OCI-LY1 (cell line): ENCODE results near the gene OSBPL6.
"Not testable (repeated sequence)": the region's sequence is repeated elsewhere in the genome, so short reads cannot be mapped to it uniquely, and the experiment has no call there.

ENCODE experiments used
- H2AFZ ChIP-seq: fragments of 200-600 bp; sonication (generic), shearing (Covaris generic); 2 replicates; pipeline ENCODE4 v1.6.0; 2014; ENCODE audit warnings: antibody characterized with exemption, mild to moderate bottlenecking, low read length
- H3F3A ChIP-seq: fragments of 200-600 bp; sonication (generic), shearing (Covaris generic); 2 replicates; pipeline ENCODE4 v1.6.0; 2014; ENCODE audit warnings: mild to moderate bottlenecking, antibody characterized with exemption, low read length, moderate library complexity; ENCODE audit not compliant: insufficient read depth
- H3K27ac ChIP-seq: fragments of 200-600 bp; sonication (generic); 2 replicates; pipeline ENCODE4 v1.5.1; 2014; ENCODE audit warnings: low read length, mixed run types, mild to moderate bottlenecking, low read depth; ENCODE audit not compliant: poor library complexity, severe bottlenecking
- H3K27me3 ChIP-seq: fragments of 200-600 bp; sonication (generic); 2 replicates; pipeline ENCODE4 v1.6.0; 2014; ENCODE audit warnings: antibody characterized with exemption, mild to moderate bottlenecking, low read length, moderate library complexity; ENCODE audit not compliant: insufficient read depth
- H3K36me3 ChIP-seq: fragments of 200-600 bp; sonication (generic); 2 replicates; pipeline ENCODE4 v1.6.1; 2014; ENCODE audit warnings: mild to moderate bottlenecking, antibody characterized with exemption, low read length, moderate library complexity, mixed read lengths; ENCODE audit not compliant: insufficient read depth
- H3K4me1 ChIP-seq: fragments of 200-600 bp; sonication (generic); 2 replicates; pipeline ENCODE4 v1.5.1; 2014; ENCODE audit warnings: mild to moderate bottlenecking, low read length, moderate library complexity; ENCODE audit not compliant: insufficient read depth, severe bottlenecking
- H3K4me2 ChIP-seq: fragments of 200-600 bp; sonication (generic), shearing (Covaris generic); 2 replicates; pipeline ENCODE4 v1.6.1; 2014; ENCODE audit warnings: low read length
- H3K4me3 ChIP-seq: fragments of 200-600 bp; sonication (generic); 2 replicates; pipeline ENCODE4 v1.5.1; 2014; ENCODE audit warnings: low read length, low read depth, mild to moderate bottlenecking, mixed read lengths; ENCODE audit not compliant: poor library complexity, severe bottlenecking
- H3K79me2 ChIP-seq: fragments of 200-600 bp; shearing (Covaris generic); 2 replicates; pipeline ENCODE4 v1.6.1; 2016; ENCODE audit warnings: mixed run types, low read length, mixed read lengths; ENCODE audit not compliant: insufficient read depth
- H3K9ac ChIP-seq: fragments of 200-600 bp; sonication (generic), shearing (Covaris generic); 2 replicates; pipeline ENCODE4 v1.6.1; 2014; ENCODE audit warnings: mild to moderate bottlenecking, low read length, mixed read lengths
- H3K9me2 ChIP-seq: fragments of 200-600 bp; sonication (generic), shearing (Covaris generic); 2 replicates; pipeline ENCODE4 v1.6.1; 2014; ENCODE audit warnings: low read depth, mild to moderate bottlenecking, low read length, mixed read lengths
- H3K9me3 ChIP-seq: fragments of 200-600 bp; shearing (Covaris generic); 2 replicates; pipeline ENCODE4 v1.6.1; 2014; ENCODE audit warnings: low read length, mixed read lengths
- H4K20me1 ChIP-seq: fragments of 200-600 bp; sonication (generic), shearing (Covaris generic); 2 replicates; pipeline ENCODE4 v1.6.0; 2016; ENCODE audit warnings: mild to moderate bottlenecking, low read length; ENCODE audit not compliant: insufficient read depth
- CTCF ChIP-seq: fragments of 200-600 bp; sonication (generic), shearing (Covaris generic); IDR thresholded peaks from 2 replicates; pipeline ENCODE4 v1.5.1; 2017; ENCODE audit warnings: mild to moderate bottlenecking, antibody characterized with exemption, low read length, moderate library complexity, mixed read lengths
- EZH2 ChIP-seq: fragments of 200-600 bp; sonication (generic), shearing (Covaris generic); IDR thresholded peaks from 2 replicates; pipeline ENCODE4 v1.8.0; 2017; ENCODE audit warnings: borderline replicate concordance, mixed run types, mild to moderate bottlenecking, antibody characterized with exemption, low read length, moderate library complexity, mixed read lengths

OSBPL6 gene

GRCh38 chr2:178320011-178320585 lies 125.8 kb downstream of the OSBPL6 start:
- no peaks in the 10 kb centered on the region for H3K9me3 ChIP-seq
- no peaks in the 10 kb centered on the region for H3K36me3 ChIP-seq
- H3K4me3 ChIP-seq, result no peak overlapping the region
- no peak overlapping the region for H2AFZ ChIP-seq
- H3K79me2 ChIP-seq, result no peaks in the 10 kb centered on the region
- no peaks in the 10 kb centered on the region for H3K4me1 ChIP-seq
- H3K27ac ChIP-seq, result no peak overlapping the region
- no peaks in the 10 kb centered on the region for H3K9me2 ChIP-seq
- H3K27me3 ChIP-seq, result no peaks in the 10 kb centered on the region
- H3K4me2 ChIP-seq, result no peak overlapping the region
- no peaks in the 10 kb centered on the region for H4K20me1 ChIP-seq
- no peaks in the 10 kb centered on the region for H3F3A ChIP-seq
- no peak overlapping the region for H3K9ac ChIP-seq
- no peak for TF ChIP-seq CTCF
- no peak for TF ChIP-seq EZH2

GRCh38 chr2:178322068-178322467 lies 127.8 kb downstream of the OSBPL6 start:
- TF ChIP-seq CTCF, result no peak
- TF ChIP-seq EZH2, result no peak
- Histone ChIP-seq H3F3A (no peaks in the 10 kb centered on the region), H4K20me1 (no peaks in the 10 kb centered on the region), H2AFZ (no peak overlapping the region), H3K4me3 (no peak overlapping the region), H3K9me3 (no peaks in the 10 kb centered on the region), H3K9me2 (no peaks in the 10 kb centered on the region), H3K79me2 (no peaks in the 10 kb centered on the region), H3K4me1 (no peaks in the 10 kb centered on the region), H3K4me2 (no peak overlapping the region), H3K27ac (no peak overlapping the region), H3K36me3 (no peaks in the 10 kb centered on the region), H3K27me3 (no peaks in the 10 kb centered on the region), H3K9ac (no peak overlapping the region)

- H3K4me2 ChIP-seq, H3K4me3 ChIP-seq, H3K36me3 ChIP-seq, H3K79me2 ChIP-seq, H3K27ac ChIP-seq, H3K4me1 ChIP-seq, H3K9ac ChIP-seq, H3K9me3 ChIP-seq, H2AFZ ChIP-seq, H3K27me3 ChIP-seq, H3F3A ChIP-seq, H3K9me2 ChIP-seq, H4K20me1 ChIP-seq: not testable (repeated sequence)
Measured at GRCh38 chr2:178323331-178323730, 129.0 kb downstream of the OSBPL6 start.

- Histone ChIP-seq H3K79me2 (no peaks in the 10 kb centered on the region), H3K4me2 (no peak overlapping the region), H3K27ac (no peak overlapping the region), H4K20me1 (no peaks in the 10 kb centered on the region), H3K4me1 (no peaks in the 10 kb centered on the region), H3K9me3 (no peaks in the 10 kb centered on the region), H3K4me3 (no peak overlapping the region), H3F3A (no peaks in the 10 kb centered on the region), H3K9ac (no peak overlapping the region), H3K36me3 (no peaks in the 10 kb centered on the region), H2AFZ (no peak overlapping the region), H3K9me2 (no peaks in the 10 kb centered on the region), H3K27me3 (no peaks in the 10 kb centered on the region)
- TF ChIP-seq EZH2, result no peak
- no peak for TF ChIP-seq CTCF
Measured at GRCh38 chr2:178324077-178324476, 129.8 kb downstream of the OSBPL6 start.
